Caco-2 (cell line): ENCODE results near the gene KLB. TPM values are rescaled to one million over a fixed set of nuclear protein-coding genes. Genes with fewer than 3 reads are reported as not detected.

Source experiments
- BruUV-seq: library from RNA; stranded (reverse); fragments of 400-500 nt; replicated peaks from 2 replicates; lab custom pipeline; 2021; lab: Mats Ljungman, UMichigan
- CTCF ChIA-PET: fragments of 300-600 bp; sonication (Branson Sonifier 250); formaldehyde crosslinking; loops from one replicate; lab custom pipeline; 2022; ENCODE audit warnings: antibody characterized with exemption; lab: Charles Lee
- POLR2A ChIA-PET: fragments of 300-600 bp; sonication (Branson Sonifier 250); formaldehyde crosslinking; loops from one replicate; lab custom pipeline; 2022; ENCODE audit warnings: antibody characterized with exemption; lab: Charles Lee
- DNase-seq, 2 experiments: peaks; one replicate each; pipeline versions ENCODE4 v3.0.0 to v3.0.0-alpha.2; 2020 to 2022
- H3K27me3 ChIP-seq: replicated peaks from 2 replicates; pipeline ENCODE4 v1.6.0; 2011; ENCODE audit warnings: low read length; ENCODE audit not compliant: control insufficient read depth, insufficient read depth
- H3K36me3 ChIP-seq: 2 replicates; pipeline ENCODE4 v1.5.1; 2011; ENCODE audit warnings: low read length; ENCODE audit not compliant: control insufficient read depth, insufficient read depth
- H3K4me1 ChIP-seq: fragments of 250-450 bp; sonication (Bioruptor Pico); 2 replicates; pipeline ENCODE4 v1.5.1; 2020; ENCODE audit warnings: mild to moderate bottlenecking
- H3K4me3 ChIP-seq: 2 replicates; pipeline ENCODE4 v1.5.1; 2011; ENCODE audit warnings: low read depth, mild to moderate bottlenecking, control low read depth, low read length
- H3K9me3 ChIP-seq: fragments of 250-450 bp; sonication (Bioruptor Pico); 2 replicates; pipeline ENCODE4 v1.5.1; 2020; ENCODE audit warnings: mild to moderate bottlenecking, moderate library complexity
- H3K27ac Mint-ChIP-seq: one replicate; pipeline ENCODE4 v1.8.0; 2022; ENCODE audit warnings: mixed read lengths; ENCODE audit not compliant: unreplicated experiment
- H3K27me3 Mint-ChIP-seq: one replicate; pipeline ENCODE4 v1.8.0; 2022; ENCODE audit warnings: mixed read lengths; ENCODE audit not compliant: insufficient read depth, unreplicated experiment
- H3K36me3 Mint-ChIP-seq: one replicate; pipeline ENCODE4 v1.8.0; 2022; ENCODE audit warnings: mild to moderate bottlenecking, mixed read lengths; ENCODE audit not compliant: insufficient read depth, unreplicated experiment
- H3K4me1 Mint-ChIP-seq: one replicate; pipeline ENCODE4 v1.8.0; 2022; ENCODE audit warnings: low read depth, mixed read lengths; ENCODE audit not compliant: unreplicated experiment
- H3K4me3 Mint-ChIP-seq: one replicate; pipeline ENCODE4 v1.8.0; 2022; ENCODE audit warnings: mild to moderate bottlenecking, moderate library complexity, mixed read lengths; ENCODE audit not compliant: unreplicated experiment
- H3K9me3 Mint-ChIP-seq: one replicate; pipeline ENCODE4 v1.8.0; 2022; ENCODE audit warnings: mixed read lengths; ENCODE audit not compliant: unreplicated experiment
- intact Hi-C: fragments of 100-400 bp; cut with micrococcal nuclease; formaldehyde crosslinking; loops from one replicate; pipeline ENCODE4 v1.10.0; 2022; ENCODE audit not compliant: unreplicated experiment
- total RNA-seq: library from RNA; stranded (reverse); gene quantifications from 2 replicates; pipeline ENCODE4 v1.2.3, GENCODE V29; 2022
- TF ChIP-seq, protein P1 (sequence below), 2 experiments: fragments of 200-600 bp in 1 of 2; IDR thresholded peaks; 1 replicate in 1 of 2; 2 replicates in 1 of 2; pipeline versions ENCODE4 v1.5.1 to v1.8.0; 2011 to 2022; ENCODE audit warnings: antibody characterized with exemption in 1 of 2, control low read depth in 1 of 2, inconsistent platforms in 1 of 2, low read depth in 1 of 2, low read length in 1 of 2, mild to moderate bottlenecking in 1 of 2, moderate library complexity in 1 of 2; ENCODE audit not compliant: insufficient read depth in 1 of 2, severe bottlenecking in 1 of 2, unreplicated experiment in 1 of 2

Gene KLB
- total RNA-seq, 1 experiment from 2014 or later, result 2.2 TPM

DNA sequence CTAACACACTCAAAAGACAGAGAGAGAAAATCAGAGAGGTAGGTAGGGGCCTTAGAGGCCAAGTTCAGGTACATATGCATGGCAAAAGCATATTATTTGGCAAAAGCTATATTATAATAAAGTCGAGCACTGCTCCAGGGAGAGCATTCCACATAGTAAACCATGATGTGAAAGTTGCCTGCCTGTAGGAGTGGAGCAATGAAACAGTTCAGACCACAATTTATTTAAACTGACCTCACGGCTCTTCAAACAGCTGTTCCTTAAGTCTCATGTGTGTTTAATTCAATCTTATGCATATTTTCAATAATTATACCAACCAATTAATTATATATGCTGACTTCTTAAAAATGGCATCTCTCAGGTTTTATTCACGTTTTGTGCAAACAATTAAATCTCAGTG, 43.9 kb upstream of the KLB start:
- DNase-seq, result no peak
- Histone ChIP-seq H3K4me1 (peaks cover 4% of the 10 kb centered on the region; the same call in 1 of the 2 replicates), H3K4me3 (no peak overlapping the region), H3K36me3 (no peaks in the 10 kb centered on the region), H3K27me3 (no peaks in the 10 kb centered on the region), H3K9me3 (no peaks in the 10 kb centered on the region)
- Mint-ChIP-seq H3K27me3 (no peaks in the 10 kb centered on the region), H3K4me3 (no peak overlapping the region), H3K27ac (no peak overlapping the region), H3K4me1 (peaks cover 13% of the 10 kb centered on the region), H3K9me3 (no peaks in the 10 kb centered on the region), H3K36me3 (peaks cover 23% of the 10 kb centered on the region)
- BruUV-seq, result no TSS peak
- POLR2A ChIA-PET, result no interaction called here
- intact Hi-C loops, result no loop called here
- TF ChIP-seq, protein P1, sequence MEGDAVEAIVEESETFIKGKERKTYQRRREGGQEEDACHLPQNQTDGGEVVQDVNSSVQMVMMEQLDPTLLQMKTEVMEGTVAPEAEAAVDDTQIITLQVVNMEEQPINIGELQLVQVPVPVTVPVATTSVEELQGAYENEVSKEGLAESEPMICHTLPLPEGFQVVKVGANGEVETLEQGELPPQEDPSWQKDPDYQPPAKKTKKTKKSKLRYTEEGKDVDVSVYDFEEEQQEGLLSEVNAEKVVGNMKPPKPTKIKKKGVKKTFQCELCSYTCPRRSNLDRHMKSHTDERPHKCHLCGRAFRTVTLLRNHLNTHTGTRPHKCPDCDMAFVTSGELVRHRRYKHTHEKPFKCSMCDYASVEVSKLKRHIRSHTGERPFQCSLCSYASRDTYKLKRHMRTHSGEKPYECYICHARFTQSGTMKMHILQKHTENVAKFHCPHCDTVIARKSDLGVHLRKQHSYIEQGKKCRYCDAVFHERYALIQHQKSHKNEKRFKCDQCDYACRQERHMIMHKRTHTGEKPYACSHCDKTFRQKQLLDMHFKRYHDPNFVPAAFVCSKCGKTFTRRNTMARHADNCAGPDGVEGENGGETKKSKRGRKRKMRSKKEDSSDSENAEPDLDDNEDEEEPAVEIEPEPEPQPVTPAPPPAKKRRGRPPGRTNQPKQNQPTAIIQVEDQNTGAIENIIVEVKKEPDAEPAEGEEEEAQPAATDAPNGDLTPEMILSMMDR (IDR thresholded peaks at IDR 0.05; ENCODE audit: insufficient read depth in 1 of 2, low read depth in 1 of 2, low read length in 1 of 2, severe bottlenecking in 1 of 2, unreplicated experiment in 1 of 2), result no peak
- CTCF ChIA-PET, result no interaction called here

DNA sequence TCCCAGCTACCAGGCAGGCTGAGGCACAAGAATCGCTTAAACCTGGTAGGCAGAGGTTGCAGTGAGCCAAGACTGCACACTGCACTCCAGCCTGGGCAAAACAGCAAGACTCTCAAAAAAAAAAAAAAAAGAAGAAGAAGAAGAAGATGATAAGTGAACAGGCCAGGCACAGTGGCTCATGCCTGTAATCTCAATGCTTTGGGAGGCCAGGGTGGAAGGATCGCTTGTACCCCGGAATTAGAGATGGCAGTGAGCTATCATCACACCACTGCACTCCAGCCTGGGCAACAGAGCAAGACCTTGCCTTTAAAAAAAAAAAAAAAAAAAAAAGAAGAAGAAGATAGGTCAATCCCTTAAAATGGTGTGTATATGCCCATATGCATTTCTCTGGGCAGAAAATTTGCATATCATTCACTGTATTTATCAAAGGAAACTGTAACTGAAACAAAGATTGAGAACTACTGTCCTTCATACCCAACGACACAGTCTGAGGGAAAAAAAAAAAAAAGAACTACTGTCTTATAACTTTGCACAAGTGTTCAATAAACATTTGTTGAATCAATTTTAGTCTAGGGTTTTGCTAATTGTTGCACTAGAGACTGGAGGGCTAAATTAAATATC, 42.8 kb upstream of the KLB start:
- Histone ChIP-seq H3K27me3 (no peaks in the 10 kb centered on the region), H3K4me1 (peaks cover 4% of the 10 kb centered on the region; the same call in 1 of the 2 replicates), H3K4me3 (no peak overlapping the region), H3K36me3 (no peaks in the 10 kb centered on the region), H3K9me3 (no peaks in the 10 kb centered on the region)
- ChIA-PET CTCF (no interaction called here), POLR2A (no interaction called here)
- Mint-ChIP-seq H3K9me3 (no peaks in the 10 kb centered on the region), H3K4me1 (peaks cover 13% of the 10 kb centered on the region), H3K36me3 (peaks cover 23% of the 10 kb centered on the region), H3K27me3 (no peaks in the 10 kb centered on the region), H3K27ac (no peak overlapping the region), H3K4me3 (peak overlapping the region; percentile 96)
- intact Hi-C loops, result no loop called here
- TF ChIP-seq, protein P1 (IDR thresholded peaks at IDR 0.05; ENCODE audit: insufficient read depth in 1 of 2, low read depth in 1 of 2, low read length in 1 of 2, severe bottlenecking in 1 of 2, unreplicated experiment in 1 of 2), result no peak
- no TSS peak for BruUV-seq
- no peak for DNase-seq

DNA sequence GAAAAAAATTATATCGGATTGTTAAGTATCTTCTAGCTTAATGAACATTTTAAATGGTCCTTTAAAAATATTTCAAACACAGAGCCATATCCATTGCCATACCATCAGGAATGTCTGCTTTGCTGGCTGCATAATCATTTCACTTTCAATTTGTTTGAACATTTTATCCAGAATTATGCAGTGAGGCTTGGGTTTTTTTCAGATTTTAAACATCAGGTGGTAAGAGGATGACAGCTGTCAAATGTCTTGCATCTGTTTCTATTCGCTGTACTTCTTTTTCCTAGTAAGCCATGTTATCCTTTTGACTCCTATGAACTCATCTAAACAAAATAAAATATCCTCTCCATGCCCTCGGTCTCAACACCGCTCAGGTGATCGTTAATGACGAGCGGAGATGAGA, 41.4 kb upstream of the KLB start:
- no peaks in the 10 kb centered on the region for H3K9me3 ChIP-seq
- ChIA-PET CTCF (interaction anchor here (0.7 kb wide), 1 partner anchor 93 kb away, joined by 3 read pairs; no protein-coding TSS in a partner anchor), POLR2A (no interaction called here)
- Mint-ChIP-seq H3K4me3 (peak overlapping the region; percentile 96), H3K27me3 (no peaks in the 10 kb centered on the region), H3K9me3 (no peaks in the 10 kb centered on the region), H3K36me3 (peaks cover 23% of the 10 kb centered on the region), H3K27ac (peak overlapping the region; percentile 98), H3K4me1 (peaks cover 13% of the 10 kb centered on the region)
- H3K4me3 ChIP-seq, result peak overlapping the region; percentile 88
- BruUV-seq, result no TSS peak
- intact Hi-C loops, result loop anchor here (5.0 kb wide), 3 partner anchors 42 to 87 kb away; partner anchors contain the start of gene KLB
- peaks cover 4% of the 10 kb centered on the region; the same call in 1 of the 2 replicates for H3K4me1 ChIP-seq
- H3K27me3 ChIP-seq, result no peaks in the 10 kb centered on the region
- TF ChIP-seq, protein P1 (IDR thresholded peaks at IDR 0.05; ENCODE audit: insufficient read depth in 1 of 2, low read depth in 1 of 2, low read length in 1 of 2, severe bottlenecking in 1 of 2, unreplicated experiment in 1 of 2), result no peak
- no peaks in the 10 kb centered on the region for H3K36me3 ChIP-seq
- no peak for DNase-seq
